GM18909 (cell line): ENCODE data around the gene PDE3A.

Experiments
- ATAC-seq: cut with Tn5 transposase; IDR thresholded peaks from one replicate; pipeline ENCODE4 v1.9.1; 2021; ENCODE audit warnings: mild to moderate bottlenecking; ENCODE audit not compliant: unreplicated experiment, poor library complexity

Gene PDE3A

DNA sequence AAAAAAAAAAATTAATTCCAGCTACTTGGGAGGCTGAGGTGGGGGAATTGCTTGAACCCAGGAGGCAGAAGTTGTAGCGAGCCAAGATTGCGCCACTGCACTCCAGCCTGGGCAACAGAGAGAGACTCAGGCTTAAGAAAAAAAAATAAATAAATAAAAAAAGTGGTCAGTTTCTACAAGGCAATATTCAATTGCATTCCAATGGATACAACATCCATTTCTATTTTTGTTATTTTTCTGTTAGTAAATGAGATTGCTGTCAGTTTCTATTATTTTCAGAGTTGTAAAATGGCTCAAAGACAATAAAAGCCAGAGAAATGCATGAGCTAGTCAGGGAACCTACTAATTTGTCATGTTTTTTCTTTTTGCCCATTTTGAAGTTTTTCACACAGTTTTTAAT is 119.2 kb downstream of the PDE3A start:
- no peak for ATAC-seq

DNA sequence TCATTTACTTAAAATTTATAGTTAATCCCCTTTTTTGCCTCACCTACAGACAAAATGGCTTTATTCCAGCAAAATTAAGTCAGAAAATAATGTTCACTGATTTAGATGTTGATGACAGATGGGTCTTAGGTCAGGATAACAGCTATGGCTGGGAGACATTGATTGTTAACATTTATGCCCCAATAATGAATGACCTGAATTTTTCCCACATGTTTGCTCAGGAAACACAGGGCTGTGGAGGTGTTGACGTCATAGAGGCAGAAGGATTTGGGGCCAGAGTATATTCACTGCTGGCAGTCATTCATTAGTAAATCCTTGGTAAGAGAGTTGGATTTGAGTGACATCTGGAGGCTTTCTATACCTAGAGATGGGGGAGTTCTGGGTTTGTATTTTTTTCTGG is 121.3 kb downstream of the PDE3A start:
- no peak for ATAC-seq

DNA sequence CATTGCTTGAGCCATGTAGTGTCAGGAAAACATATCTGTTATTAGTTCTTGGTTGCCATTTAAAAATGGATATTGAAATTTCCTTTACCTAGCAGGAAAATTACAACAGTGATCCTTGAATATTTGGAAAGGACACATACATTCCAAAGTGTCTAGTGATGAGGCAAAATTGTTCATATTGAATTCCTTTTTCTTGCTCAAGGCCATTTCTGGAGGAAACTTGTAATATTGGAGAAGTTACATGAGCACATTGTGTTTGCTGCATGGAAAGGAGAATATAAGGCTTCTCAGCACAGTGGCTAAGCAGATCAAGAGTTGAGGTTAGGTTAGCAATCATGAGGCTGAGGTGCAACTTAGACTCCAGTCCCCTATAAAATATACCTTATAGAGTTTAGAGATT is 121.9 kb downstream of the PDE3A start:
- no peak for ATAC-seq

DNA sequence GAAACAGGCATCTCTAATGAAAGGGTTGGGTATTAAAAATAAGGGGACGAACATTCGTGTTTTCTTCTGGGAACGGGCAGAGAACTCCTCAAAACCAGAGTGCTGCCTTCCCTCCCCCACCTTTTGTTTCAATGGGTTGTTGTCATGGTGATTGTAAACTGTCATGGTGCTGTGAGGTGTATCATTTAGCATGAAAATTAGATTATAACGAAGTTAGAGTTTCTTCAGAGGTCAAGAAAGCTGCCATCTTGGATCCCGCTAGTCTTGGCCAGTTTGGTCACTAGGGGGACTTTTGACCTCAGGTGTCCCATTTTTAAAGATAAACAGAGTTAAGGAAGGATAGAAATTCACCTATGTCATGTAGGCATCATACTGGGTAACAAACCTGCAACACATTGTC is 123.0 kb downstream of the PDE3A start:
- no peak for ATAC-seq

DNA sequence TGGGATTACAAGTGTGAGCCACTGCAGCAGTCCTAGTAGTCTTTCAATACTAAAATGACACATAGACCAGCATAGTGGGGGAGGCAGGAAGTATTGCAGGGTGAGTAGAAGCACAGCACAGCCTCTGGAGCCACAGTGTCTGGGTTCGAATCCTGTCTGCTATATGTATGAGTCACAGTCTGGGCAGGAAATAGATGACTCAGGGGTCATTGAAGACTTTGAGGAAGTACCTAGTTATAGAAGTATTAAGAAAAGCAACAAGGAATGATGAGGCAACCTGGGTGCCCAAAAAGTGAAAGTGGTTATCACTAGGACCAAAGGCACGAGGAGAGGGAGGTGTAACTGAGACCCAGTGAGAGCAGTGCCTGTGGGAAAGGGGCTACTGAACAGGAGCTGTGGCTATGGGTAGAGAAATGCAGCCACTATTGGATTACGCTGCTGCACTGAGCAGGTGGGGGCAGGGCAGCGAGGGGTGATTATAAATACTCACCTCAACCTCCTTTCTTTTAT is 124.0 kb downstream of the PDE3A start:
- ATAC-seq: no peak

DNA sequence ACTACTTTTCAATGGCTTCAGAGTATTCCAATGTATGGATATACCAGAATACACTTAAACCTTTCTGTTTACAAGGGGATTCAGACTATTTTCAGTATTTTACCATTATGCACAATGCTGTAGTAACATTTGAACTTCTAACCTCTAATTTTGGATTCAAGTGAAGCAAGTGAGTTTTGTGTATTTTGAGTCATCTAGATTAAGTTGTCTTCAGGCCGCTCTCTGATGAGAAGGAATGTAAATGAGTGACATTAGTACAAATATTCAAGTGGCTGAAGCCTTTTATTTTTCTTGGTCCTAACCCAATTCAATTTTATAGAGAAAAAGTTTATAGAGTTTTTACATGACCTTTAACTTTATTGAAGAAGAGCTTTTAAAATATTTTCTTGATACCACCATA is 125.6 kb downstream of the PDE3A start:
- no peak for ATAC-seq

DNA sequence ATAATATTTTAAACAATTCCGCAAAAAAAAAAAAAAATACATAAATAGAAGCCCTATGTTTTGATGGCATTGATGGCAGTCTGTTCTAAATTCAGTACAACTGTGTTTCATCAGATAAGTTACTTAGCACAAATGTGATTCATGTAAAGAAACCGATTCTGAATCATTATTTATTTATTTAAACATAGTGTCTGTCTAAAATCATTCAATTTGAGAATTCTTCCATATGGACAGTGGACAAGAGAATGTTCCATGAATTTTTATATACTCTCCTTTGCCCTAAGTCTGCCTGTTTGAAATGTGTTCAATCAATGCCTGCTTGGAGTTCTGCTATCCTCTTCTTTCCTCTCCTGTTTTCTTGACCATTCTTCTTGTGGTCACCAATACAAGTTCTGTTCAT is 126.5 kb downstream of the PDE3A start:
- ATAC-seq: no peak

DNA sequence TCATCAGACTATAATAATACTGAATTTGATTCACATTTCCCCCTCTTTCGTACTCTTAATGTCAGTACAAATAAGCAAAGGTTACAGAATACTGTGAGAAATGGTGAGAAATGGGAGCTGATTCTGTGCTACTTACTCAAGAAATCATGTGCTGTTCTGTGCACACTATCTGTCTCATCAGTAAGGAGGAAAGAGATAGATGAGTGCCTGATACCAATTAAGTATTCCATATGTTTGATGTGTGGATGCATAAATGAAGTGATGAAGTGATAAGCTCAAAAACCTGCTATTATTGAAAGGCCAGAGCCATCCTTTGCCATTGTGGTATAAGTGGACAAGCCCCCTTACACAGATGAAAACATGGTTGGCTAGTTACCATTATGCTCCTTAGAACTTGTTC is 127.7 kb downstream of the PDE3A start:
- no peak for ATAC-seq

DNA sequence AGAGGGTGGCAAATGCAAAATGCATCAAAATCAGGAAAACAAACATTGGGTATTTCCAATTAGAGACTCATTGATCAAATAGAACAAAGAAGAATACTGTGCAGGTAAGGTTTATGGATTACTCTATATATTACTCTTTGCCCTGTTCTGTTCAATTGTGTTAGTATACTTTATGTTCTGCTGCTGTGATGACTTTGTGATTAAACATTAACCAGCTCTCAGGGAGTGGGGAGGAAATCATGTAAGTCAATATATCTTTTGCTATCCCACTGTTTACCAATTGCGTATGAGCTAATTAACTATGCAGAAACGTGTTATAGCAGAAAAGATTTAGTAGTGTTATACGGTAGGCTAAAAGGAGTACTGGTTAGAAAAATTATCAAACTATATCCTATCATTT is 129.4 kb downstream of the PDE3A start:
- ATAC-seq: no peak

DNA sequence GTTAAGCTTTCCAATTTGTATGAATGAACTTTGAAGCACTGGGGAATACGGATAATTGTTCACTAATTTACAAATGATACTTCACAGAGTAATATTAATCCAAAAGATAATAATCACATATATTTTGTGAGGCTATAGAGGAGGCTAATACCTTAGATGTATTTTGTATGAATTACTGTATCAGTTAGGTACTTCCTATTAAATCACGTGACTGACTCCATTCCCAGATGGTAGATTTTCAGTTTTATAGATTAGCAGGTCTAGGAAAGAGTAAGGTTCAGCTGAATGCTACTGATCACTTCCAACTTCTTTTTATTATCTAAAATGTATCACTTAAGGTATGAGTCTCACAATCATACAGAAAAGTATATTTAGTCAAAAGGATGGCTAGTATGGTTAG is 133.6 kb downstream of the PDE3A start:
- ATAC-seq: no peak

DNA sequence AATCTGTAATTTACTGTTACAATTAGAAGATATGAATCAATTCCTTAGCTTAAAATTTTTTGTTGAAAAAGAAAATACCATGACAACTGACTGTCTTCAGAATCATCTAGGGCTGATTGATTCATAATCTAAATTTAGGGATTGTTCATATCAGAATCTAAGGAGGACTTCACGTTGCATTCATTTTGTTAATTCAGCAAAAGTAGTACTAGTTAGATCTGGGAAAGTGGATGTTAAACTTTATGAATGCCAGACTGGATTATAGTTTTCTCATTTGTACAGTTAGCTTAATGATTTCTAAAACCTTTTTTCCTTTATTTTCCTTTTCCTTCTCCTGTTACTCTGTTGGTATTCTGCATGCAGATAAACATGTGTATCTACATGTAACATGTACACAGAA is 135.5 kb downstream of the PDE3A start:
- ATAC-seq: no peak

DNA sequence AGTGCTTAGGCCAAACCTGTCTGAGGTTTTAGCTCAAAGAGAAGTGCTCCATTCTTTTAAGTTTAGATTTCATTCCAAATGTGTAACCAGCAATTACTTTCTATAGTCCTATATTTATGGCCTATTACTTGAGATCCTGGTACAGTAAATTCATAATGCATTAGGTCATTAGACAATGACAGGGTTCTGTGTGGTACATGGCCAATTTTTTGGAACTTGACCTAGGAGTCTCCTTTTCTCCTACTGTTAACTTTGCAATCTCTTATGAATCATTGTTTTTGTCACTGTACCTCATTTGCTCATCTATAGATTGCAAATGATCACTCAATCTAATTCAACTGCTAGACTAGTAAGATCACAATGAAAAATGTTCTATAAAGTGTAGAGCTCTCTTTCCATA is 136.7 kb downstream of the PDE3A start:
- no peak for ATAC-seq

DNA sequence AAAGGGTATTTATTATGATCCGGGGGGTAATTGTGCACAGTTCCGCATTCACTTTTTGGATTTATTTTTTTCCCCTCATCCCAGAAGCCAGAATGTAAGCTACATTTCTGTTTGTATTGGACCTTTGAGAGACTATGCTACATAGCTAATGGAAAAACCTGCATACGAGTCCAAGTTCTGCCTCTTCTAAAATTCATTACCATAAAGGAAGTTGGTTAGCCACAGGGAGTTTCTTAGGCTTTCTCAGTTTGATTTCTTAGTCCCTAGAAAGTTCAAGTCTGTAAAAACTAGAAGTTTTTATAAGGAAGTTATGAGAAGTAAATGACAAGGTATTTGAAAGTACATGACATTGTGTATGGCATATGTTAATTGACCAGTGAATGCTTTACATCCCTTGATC is 138.7 kb downstream of the PDE3A start:
- no peak for ATAC-seq

DNA sequence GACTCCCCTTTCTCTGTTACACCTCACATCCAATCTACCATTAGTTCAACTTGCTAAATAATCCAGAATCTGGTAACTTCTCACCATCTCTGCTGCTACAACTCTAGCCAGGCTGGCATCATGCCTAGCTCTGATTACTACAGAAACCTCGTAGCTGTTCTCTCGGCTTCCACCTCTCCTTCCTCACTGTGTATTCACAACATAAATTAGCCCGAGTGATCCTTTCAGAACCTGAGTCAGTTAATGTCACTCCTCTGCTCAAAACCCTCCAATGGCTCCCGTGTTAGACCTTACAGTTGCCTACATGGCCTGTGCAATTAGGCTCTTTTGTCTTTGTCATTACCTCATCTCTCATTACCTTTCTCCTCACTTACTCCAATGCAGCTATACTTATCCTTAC is 139.4 kb downstream of the PDE3A start:
- ATAC-seq: no peak

DNA sequence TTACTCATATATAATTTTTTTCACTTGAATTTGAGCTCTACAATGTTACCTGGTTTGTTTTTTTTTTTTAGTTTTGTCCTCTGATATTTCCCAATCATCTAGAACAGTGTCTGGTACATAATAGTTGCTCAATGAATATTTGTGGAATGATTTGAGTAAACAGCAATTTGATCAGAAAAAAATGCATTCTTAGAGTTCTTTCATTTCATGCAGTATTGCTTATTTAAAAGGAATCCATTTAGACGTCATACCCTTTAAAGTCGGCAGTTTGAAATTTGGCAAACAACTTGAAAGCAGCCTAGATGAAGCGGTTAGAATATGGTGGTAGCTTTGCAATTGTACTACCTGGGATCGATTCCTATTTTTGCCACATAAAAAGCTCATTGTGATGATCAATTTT is 140.0 kb downstream of the PDE3A start:
- no peak for ATAC-seq

DNA sequence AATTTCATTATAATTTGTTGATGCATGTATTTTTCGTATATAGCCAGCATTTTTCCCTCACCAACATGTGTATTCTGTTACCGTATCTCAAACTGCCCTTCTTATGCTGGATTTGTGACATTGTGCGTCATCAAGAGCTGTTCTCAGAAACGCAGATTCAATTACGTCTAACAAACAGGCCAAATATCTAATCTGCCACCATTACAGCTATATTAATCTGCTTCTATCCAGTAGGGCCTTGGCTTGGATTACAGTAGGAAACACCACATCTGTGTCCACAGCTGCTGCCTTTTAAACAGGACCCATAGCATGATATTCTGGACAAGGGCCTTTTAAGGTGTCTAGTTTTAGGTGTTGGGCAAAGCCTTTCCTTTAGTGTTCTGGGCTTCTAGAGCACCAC is 140.6 kb downstream of the PDE3A start:
- no peak for ATAC-seq

DNA sequence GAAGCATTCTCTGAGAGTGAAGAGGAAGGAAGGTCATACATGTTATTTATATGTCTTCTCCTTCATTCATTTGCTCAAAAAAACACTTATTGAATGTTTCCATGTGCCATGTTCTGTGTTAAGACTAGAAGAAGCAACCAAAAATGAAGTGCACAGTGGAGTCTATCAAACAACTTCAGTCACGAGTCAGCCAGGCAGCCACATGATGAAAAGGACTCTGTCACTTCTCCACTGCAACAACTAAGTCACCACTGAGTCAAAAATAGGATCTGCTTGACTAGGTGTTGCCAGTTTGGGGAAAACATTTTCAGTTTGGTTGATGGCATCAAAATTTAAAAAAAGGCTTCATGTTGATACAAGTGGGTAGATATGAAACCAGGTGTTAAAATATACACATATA is 142.5 kb downstream of the PDE3A start:
- ATAC-seq: no peak

DNA sequence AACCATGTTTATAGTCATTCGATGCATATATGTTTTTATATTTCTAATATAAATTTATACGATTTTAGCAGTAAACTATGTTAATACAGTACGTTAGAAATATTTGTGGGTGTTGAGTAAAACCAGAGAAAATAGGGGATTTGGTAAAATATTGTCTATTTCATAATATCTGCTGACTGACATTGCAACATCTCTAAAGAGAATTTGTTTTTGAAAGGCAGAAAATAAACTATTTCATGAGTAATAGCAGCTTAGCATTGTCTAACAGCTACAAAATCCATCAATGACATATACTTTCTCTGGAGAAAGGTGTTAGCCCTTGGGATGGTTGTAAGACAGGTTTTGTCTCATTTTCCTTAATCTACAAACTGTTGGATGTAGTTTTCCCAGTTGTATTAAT is 144.9 kb downstream of the PDE3A start:
- ATAC-seq: no peak

DNA sequence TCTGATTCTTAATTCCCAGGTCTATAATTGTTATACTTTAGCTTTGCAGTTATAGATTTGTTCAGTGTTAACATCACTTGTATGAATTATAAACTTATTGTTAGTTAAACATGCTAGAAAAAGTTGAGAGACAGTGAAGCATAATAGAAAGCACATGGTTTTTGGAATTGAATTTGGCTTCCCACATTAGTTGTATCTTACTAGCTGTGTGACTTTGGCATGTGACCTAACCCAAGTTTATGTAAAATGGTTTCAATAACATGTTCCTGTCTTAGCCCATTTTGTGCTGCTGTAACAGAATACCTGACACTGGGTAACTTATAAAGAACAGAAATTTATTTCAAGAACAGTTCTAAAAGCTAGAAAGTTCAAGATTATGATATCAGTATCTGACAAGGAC is 146.3 kb downstream of the PDE3A start:
- ATAC-seq: no peak

DNA sequence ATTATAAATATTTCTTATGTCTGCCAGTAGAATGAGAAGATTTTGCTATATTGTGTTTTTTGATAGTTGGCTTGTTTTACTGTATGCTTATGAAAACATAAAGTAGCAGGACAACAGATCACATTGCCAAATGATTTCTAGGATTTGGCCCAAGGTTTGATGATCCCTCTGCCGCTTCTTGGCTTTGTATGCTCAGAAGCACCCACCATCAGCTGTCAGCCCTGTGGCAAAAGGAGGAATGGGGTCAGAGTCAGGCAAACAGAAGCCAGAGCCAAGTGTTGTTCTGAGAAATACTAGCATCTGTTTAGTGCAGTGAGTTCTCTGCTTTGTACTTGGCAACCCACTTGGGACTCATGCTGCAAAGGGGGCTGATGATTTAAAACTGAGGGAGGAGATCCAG is 152.2 kb downstream of the PDE3A start:
- no peak for ATAC-seq

DNA sequence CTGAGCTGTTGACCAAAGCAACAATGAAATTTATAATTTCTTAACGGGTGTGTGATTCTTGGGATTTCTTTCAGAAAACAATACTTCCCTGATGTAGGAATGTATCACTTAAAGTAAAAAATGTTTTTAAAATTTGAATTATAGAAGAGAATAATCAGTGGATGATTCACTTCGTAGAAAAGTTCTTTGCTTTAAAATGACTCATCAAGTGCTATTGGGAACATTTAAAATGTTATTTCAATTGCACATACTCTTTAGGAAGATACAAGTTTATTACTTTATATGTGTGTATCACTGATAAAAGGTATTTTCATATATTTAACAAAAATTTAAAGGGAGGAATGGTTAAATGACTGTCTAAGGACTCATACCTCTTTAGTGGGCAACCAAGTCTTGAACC is 155.3 kb downstream of the PDE3A start:
- no peak for ATAC-seq

DNA sequence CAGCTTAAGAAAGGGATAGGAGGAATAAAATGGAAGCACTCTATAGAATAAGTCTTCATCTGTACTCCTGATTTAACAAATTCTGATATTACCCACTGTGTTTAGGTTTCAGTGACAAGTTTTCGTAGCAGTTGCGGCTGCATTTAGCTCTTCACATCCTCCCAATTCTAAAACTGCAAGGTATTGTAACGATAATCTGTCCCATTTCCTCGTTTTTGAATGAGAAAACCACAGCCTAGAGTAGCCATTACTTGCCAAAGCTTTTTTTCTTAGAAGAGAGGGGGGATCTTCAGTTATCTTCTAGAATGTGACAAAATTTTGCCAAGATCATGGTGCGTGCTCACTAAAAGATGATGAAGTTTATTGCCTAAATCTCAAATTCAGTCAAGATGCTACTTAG is 155.8 kb downstream of the PDE3A start:
- no peak for ATAC-seq

DNA sequence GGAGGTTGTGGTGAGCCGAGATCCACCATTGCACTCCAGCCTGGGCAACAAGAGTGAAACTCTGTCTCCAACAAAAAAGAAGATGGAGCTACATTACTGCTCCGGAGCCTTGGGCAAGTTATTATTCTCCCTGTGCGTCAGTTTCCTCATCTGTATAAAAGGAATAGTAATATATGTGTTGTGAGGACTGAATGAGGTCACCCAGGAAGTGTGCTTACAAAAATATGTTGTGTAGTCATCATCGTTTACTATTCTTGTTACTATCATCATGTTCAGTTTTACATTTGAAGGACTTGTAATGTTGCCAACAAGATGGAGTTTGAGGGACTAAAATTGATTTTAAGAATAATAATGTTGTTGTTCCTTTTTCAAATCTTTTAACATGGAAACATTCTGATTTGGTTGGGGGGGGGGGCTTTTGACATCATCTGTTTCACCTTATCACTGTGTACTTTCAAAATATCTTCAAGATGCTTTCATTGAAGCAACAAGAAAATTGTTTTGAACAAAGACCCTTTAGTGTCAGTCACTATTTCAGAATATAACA is 156.8 kb downstream of the PDE3A start:
- ATAC-seq: no peak
